A549 (cell line): ENCODE data around the gene GSG1L.

Source experiments
- CEBPB ChIP-seq, 2 experiments: fragments of >200 bp in 1 of 2; sonication (Bioruptor Twin) in 1 of 2; formaldehyde crosslinking in 1 of 2; IDR thresholded peaks; 2 replicates each; pipeline ENCODE4 v1.6.1; 2012 to 2016
- CTCF ChIP-seq: fragments of >200 bp; sonication (Bioruptor Twin); formaldehyde crosslinking; IDR thresholded peaks from 3 replicates; pipeline ENCODE4 v1.5.1; 2016
- EP300 ChIP-seq, 2 experiments: fragments of >200 bp; sonication (Bioruptor Twin); formaldehyde crosslinking; IDR thresholded peaks; 2 replicates in 1 of 2; 3 replicates in 1 of 2; pipeline ENCODE4 v1.6.1; 2016 to 2017
- FOSB ChIP-seq: fragments of 250-450 bp; sonication (Bioruptor Pico); IDR thresholded peaks from 2 replicates; pipeline ENCODE4 v1.5.0; 2020; ENCODE audit warnings: mild to moderate bottlenecking, moderate library complexity
- KDM1A ChIP-seq: fragments of 200-600 bp; sonication (generic); IDR thresholded peaks from 2 replicates; pipeline ENCODE4 v1.6.1; 2016; ENCODE audit warnings: low read depth, mild to moderate bottlenecking
- MAFK ChIP-seq: fragments of 450-650 bp; IDR thresholded peaks from 2 replicates; pipeline ENCODE4 v1.6.1; 2014; ENCODE audit not compliant: partially characterized antibody
- MYC ChIP-seq: IDR thresholded peaks from 2 replicates; pipeline ENCODE4 v1.6.1; 2012; ENCODE audit warnings: mild to moderate bottlenecking, inconsistent platforms, low read length, improper control_type of control experiment, borderline replicate concordance
- POLR2A ChIP-seq: IDR thresholded peaks from 2 replicates; pipeline ENCODE4 v1.6.1; 2012; ENCODE audit warnings: mild to moderate bottlenecking, low read length
- RAD21 ChIP-seq, 2 experiments: fragments of >200 bp in 1 of 2; sonication (Bioruptor Twin) in 1 of 2; formaldehyde crosslinking in 1 of 2; IDR thresholded peaks in 1 of 2; conservative IDR thresholded peaks in 1 of 2; 2 replicates in 1 of 2; 3 replicates in 1 of 2; pipeline ENCODE4 v1.6.1; 2012 to 2018; ENCODE audit warnings: inconsistent platforms in 1 of 2
- RNF2 ChIP-seq: fragments of 200-600 bp; sonication (generic); IDR thresholded peaks from 2 replicates; pipeline ENCODE4 v1.6.1; 2016; ENCODE audit warnings: low read depth, mild to moderate bottlenecking, antibody characterized with exemption, moderate library complexity, borderline replicate concordance
- SREBF2 ChIP-seq: fragments of 450-650 bp; IDR thresholded peaks from 2 replicates; pipeline ENCODE4 v1.6.1; 2014; ENCODE audit warnings: mild to moderate bottlenecking, moderate library complexity
- TP53 ChIP-seq: fragments of 250-450 bp; sonication (Bioruptor Pico); IDR thresholded peaks from 2 replicates; pipeline ENCODE4 v1.5.0; 2021; ENCODE audit warnings: mild to moderate bottlenecking, moderate library complexity
- USF2 ChIP-seq: fragments of 450-650 bp; IDR thresholded peaks from 2 replicates; pipeline ENCODE4 v1.6.1; 2014; ENCODE audit warnings: antibody characterized with exemption

GRCh38 chr16:28025631-28026030 is 37.9 kb downstream of the GSG1L start:
- TF ChIP-seq RAD21 (conservative IDR thresholded peaks at IDR 0.05 in 1 of 2, IDR thresholded peaks at IDR 0.05 in 1 of 2) (no peak), POLR2A (no peak), CTCF (no peak), KDM1A (no peak), CEBPB (IDR thresholded peaks at IDR 0.05) (no peak), EP300 (IDR thresholded peaks at IDR 0.05) (no peak), USF2 (no peak), RNF2 (no peak), MYC (no peak), SREBF2 (no peak), FOSB (CRISPR knock-in tag) (no peak), TP53 (CRISPR knock-in tag) (no peak), MAFK (no peak)
